ENCODE data around the gene RBM39.
"Not testable (repeated sequence)": the region's sequence is repeated elsewhere in the genome, so short reads cannot be mapped to it uniquely, and the experiment has no call there.

RBM39 gene

DNA sequence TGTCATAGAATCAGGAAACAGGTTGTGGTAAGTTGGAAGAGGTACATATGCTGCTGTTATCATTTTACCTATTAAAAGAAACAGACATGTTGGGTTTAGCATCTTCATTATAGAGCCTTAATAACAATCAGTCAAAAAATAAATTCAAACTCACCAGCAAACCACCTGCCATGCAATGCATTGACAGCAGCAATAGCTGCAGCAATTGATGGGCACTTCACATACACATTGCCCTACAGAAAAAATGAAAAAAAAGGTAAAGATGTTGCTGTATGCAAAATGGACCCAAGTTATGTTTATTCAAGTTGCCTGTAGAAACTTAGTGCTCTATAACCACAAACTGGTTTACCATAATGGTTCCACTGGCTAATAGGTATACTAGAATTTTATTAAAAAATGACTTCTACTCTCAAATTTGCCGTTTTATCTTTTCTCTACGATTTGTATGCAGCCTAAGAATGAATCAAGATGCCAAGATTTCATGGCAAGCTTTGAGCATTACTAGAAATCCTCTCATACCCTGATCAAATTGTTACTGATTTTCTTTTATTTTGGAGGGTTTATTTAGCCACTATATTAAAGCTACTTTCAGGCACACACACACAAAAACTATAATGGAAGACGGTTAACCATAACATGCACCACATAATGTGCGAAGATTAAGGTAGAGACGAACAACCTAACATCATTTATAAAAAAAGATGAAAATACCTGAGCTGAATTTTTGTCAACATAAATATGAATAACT, 37.4 kb downstream of the RBM39 start:
- no peak for DNase-seq (ENCODE audit: low spot score)

DNA sequence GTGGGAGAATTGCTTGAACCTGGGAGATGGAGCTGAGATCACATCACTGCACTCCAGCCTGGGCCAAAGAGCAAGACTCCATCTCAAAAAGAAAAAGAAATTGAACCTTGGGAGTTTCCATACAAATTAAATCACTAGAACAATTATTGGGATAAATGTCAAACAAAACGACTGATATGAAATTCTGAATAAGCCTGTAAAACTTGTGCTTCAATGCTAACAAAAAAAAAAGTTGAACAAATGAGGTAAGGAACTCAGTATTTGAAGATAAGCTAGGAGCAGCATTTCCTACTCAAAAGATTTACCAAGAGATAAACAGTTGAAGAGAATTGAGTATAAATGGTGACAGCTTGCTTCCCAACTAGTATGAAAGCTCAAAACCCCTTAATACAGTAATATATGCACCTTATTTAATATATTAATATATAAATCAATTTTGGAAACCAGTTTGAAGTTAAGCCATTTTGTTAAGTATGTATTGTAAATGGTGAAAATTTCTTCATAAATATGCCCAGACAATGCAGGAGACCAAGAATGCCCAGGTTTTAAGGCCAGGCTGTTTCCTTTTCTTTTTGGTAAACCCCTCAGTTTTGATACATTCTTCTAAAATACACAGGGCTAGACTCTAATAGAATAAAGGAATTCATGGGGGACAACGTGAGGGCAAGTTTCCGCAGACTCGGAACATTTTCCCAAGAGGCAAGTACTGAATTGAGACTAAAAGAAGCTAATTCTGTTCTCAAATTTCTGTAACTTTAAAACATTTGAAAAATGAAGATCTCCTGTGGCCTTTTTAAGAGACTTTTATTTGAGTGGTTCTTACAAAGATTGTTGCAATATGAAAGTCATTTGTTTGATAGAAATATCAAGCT, 39.0 kb downstream of the RBM39 start:
- DNase-seq (ENCODE audit: low spot score) = peak; percentile 13

DNA sequence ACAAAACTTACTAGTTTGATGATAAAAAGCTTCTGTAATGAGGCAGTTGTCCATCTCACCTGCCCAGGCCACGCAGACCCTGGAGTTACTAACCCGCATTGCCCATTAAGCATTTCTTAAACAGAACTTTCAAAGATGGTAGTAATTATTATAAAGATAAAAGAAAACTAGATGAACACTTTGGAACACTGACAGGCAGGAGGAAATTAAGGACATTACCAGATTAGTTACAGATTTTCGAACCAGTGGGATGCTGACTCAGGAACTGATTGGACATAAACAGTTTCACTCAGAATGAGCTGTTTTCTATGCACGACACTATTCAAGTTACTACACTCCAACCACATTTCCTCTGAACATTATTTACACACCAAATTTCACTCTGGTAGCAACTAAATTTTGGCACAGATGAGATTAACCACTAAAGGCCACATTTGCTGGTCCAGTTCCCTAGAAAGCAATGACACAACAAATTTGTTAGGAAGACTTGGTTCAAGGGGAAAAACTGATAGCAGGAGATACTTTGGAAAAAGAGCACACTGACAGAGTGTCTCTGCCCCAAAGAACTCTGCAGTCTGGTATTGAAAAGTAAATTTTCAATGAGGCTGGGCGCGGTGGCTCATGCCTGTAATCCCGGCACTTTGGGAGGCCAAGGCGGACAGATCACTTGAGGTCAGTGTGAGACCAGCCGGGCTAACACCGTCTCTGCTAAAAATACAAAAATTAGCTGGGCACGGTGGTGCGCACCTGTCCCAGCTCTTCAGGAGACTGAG, 39.8 kb downstream of the RBM39 start:
- peak; percentile 24 for DNase-seq (ENCODE audit: low spot score)

DNA sequence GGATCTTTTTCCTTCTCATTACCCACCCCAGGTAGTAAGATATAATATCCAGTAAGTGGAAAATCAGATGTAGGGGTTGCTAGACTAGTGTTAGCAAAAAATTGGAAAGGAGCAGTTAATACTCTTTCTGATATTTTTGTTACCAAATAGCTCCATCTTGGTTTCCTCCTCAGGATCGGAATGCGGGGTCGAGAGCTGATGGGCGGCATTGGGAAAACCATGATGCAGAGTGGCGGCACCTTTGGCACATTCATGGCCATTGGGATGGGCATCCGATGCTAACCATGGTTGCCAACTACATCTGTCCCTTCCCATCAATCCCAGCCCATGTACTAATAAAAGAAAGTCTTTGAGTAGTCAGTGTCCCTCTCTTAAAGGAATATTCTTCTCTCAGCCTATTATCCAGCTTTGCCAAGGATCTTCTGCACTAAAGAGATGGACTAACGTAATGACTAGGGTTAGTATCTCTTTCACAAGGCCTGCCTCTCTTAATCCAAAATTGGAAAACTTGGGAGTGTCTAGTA, 41.4 kb downstream of the RBM39 start:
- peak; percentile 28 for DNase-seq (ENCODE audit: low spot score)

DNA sequence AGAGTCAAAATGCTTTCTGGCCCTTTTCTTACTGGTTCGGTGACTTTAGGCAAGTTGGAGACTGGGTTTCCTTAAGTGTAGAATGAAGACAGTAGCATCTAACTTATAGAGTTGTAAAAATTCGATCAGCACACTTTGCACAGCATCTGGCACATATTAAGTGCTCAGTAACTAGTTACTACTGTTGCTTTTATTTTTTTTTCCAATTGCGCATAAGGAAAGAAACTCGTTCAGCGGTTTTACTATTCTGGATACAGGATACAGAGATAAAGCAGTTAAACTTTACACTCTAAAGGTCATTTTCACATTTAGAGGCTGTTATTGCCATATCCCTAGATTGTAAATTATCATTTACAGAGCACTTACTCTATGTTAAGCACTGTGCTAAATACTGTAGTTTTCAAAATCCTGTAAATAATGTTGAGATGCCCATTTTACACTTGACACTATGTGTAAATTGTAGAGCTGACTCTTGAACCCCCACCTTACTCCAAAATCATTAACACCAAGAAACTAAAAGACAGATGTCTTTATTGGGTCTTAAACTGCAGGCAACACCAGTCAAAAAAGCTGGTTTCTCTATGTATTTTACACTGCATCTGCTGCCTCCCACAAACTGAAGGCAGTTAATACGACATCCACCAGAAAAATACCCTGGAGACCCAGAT, 42.0 kb downstream of the RBM39 start:
- no peak for DNase-seq (ENCODE audit: low spot score)

DNA sequence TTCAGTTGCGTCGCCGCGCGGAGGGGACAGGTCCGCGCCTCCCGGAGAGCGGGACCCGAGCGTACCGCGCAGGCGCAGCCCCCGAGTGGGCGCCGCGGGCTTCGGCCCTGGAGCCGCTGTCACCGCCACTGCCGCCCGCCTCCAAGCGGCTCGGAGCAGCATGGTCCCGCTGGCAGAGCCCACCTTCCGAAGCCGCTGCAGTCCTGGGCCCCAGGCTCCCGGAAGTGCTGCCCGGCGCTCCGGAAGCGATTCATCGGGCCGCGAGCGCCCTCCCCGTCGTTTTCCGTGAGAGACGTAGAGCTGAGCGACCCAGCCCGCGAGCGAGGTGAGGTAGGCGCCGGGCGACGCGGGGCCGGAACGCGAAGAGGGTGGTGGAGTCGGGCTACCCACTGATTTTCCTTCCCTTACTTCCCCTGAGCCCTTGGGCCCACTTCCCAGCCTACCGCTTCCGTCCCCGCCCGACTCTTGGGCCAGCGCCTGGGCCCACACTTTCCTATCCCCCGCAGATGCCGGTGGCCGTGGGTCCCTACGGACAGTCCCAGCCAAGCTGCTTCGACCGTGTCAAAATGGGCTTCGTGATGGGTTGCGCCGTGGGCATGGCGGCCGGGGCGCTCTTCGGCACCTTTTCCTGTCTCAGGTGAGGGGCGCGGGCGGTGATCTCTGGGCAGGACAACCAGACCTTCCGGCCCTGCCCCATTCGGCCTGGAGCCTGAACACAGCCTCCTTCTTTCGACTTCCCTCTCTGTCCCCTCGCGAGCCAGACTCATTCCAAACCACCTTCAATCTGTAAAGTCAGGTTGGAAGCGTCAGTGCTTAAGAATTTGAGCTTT, 42.7 kb downstream of the RBM39 start, which contains the start of the genes NFS1 and ROMO1:
NFS1 (minus strand) TSS at position 226 of the 830 bp plus-strand sequence; CDS start at position 162, 64 bp downstream.
ROMO1 (plus strand) TSS at position 279 of the 830 bp plus-strand sequence; CDS start at position 507, 228 bp downstream.
- DNase-seq (ENCODE audit: low spot score) = peak; percentile 88

DNA sequence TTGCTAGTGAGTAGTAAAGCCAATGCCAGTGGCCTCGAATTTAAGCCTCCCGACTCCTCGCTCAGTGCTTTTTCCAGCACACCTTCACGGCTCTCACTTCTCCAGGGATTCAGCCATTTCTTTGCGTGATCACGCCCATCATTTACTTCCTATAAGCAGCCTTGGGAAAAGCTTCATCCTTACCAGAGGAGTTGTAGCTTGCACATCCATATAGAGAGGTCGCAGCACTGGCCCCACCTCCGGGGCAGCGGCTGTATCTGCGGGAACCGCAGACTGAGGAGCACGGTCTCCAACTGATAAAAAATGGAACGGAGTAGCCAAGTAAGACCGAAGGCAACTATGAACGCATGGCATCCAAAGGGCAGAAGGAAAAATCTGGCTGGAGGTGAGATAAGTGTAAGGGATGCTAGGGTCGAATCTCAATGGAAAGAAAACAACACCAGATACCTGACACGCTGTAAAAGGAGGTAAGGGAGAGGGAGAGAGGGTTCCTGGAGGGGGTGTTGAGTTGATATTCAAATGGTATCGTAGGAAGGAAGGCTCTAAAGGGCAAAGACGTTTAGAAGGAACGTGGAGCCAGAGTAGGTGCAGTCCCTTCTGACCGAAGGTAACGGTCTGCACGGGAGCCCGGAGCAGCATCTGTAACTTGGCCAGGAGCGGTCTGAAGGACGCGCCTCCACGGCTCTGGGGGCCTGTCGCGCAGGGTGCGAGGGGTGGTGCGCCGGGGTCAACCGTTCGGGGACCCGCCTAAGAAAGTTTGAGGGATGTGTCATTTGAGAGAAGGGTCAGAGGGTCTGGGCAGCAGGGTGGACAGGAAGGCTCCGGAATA, 43.5 kb downstream of the RBM39 start:
- DNase-seq (ENCODE audit: low spot score) = peak; percentile 36

DNA sequence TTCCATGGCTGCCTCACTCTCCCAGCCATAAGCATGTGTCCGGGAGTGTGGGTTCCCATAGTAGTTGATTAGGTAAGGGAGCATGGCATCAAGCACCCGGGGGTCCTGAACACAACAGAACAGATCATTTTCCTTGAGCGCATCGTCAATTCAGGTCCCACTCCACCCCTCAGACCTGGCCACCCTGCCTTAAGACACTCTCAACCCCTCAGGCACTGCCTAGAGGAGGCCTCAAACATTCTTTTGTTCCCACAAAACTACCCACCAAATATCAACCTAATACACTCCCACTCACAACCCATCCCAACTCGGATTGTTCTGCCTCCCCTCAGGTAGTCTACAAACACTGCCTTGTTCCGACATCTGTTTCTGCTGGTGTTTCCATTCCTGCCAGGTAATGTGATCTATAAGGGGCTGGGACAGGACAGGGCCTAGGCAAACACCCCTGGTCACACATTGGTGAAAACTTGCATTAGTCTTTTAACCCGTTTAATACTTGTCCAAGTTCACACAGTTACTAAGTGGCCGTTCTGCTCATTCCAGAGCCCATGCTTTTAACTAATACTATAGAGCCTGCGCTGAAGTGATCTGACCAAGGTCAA, 44.3 kb downstream of the RBM39 start:
- DNase-seq (ENCODE audit: low spot score) = no peak

DNA sequence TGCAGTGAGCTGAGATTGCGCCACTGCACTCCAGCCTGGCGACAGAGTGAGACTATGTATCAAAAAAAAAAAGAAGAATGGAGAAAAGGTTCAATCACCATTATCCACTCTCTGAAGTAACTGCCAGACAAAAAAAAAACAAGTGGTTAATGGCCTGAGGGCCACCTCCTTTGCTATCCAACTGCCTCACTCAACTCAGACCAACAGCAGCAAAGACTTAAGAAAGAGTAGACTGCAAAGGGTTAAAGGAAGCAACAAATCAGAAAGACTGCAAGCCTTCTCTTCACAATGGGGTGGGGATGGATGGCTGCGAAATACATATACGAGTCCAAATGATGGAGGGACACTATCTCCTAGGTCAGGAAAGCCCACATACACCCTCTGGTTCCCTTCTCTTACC, 46.1 kb downstream of the RBM39 start:
- no peak for DNase-seq (ENCODE audit: low spot score)

DNA sequence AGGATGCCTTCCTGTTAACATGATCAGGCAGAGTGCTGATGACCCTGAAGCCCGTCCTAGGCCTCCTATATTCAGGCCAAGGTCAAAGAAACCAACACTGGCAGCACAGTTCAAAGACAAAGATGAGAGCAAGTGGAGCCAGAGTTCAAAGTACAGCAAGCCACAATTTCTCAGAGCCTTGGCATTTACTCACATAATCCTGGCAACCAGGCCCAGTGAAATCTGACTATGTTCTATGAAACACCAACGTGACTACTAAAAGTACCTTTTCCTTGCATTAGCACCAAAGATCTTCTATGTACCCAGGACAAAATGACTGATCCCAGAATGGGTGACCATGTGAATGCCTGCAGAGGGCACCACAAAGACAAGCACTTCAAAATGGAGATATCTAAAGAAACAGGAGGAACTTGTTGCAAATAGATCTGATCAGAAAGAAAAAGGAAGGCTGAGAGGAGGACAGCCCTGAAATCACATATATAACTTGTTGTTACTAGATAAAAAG, 46.8 kb downstream of the RBM39 start:
- no peak for DNase-seq (ENCODE audit: low spot score)

DNA sequence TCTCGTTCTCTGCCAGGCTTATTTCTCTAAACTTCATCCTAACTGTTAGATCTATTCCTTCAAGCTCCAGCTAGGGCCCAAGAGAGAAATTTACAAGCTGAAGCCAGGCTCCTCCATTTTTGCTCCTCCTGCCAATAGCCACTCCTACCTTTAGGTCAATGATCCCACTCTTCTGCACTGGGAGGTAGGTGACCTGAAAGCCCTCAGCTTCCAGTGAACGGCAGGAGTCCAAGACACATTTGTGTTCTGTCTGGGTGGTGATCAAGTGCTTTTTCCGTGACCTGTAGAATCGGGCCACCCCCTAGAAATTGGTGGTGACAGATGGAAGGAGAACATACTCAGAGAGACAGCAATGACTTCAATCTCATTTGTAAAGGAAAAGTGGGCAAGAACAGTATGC, 51.8 kb downstream of the RBM39 start:
- no peak for DNase-seq (ENCODE audit: low spot score)

DNA sequence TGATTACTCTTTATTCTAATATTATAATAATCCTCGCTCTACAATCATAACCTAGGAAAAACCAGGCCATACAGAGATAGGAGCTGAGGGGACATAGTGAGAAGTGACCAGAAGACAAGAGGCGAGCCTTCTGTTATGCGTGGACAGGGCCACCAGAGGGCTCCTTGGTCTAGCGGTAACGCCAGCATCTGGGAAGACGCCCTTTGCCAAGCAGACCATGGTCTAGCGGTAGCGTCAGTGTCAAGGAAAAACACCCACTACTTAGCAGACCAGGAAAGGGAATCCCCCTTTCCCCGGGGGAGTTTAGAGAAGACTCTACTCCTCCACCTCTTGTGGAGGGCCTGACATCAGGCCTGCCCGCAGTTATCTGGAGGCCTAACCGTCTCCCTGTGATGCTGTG, 55.2 kb downstream of the RBM39 start:
- peak; percentile 33 for DNase-seq (ENCODE audit: low spot score)

DNA sequence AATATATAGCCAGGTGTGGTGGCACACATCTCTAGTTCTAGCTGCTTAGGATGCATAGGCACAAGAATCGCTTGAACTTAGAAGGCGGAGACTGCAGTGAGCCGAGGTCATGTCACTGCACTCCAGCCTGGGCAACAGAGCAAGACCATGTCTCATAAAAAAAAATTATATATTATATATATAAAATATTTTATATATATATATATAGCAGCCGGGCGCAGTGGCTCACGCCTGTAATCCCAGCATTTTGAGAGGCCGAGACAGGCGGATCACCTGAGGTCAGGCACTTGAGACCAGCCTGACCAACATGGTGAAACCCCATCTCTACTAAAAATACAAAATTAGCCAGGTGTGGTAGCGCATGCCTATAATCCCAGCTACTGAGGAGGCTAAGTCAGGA, 56.7 kb downstream of the RBM39 start:
- not testable (repeated sequence) for DNase-seq (ENCODE audit: low spot score)

DNA sequence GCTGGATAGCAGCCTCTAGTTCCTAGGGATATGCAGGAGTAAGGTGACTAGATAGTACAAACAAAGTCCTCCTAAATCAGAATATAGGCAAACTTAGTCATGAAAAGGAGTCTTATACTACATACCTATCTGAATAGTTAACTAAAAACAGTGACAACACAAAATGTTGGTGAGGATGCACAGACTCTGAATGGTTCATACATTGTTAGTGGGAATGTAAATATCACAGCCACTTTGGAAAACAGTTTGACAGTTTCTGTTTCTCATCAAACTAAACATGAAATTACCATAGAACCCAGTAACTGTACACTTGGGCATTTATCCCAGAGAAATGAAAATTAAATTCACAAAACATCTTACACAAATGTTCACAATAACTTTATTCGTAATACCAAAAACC, 60.1 kb downstream of the RBM39 start:
- DNase-seq (ENCODE audit: low spot score) = no peak

DNA sequence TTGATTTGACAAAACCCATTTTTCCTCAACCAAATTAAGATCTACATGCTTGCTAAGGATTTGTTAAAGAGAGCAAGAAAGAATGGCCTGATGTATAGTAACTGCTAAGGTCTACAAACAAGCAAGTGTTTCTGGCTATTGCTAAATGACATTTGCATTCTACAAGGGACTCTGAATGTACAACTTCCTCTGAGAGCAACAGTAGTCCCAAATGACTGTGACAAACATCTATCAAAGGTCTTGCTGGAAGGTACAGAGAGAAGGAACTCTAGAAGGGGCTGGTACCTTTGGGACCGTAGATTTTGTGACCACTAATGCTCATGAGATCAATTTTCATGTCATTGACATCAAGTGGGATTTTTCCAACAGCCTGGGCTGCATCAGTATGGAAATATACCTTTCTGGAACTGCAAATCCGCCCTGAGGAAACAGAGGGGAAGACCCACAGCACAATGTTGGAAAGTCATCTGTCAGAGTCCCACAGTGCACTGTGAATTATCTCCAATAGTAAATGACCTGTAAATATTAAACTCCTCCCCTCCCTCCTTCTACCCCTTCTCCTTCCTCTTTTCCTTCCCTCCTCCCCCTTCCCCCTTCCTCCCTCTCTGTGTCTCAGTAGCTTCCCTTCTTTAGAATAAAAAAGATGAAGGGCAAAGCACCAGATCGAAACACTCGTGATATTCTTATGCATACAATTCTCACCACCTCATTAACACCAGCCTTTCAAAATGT, 61.4 kb downstream of the RBM39 start:
- DNase-seq (ENCODE audit: low spot score) = no peak

DNA sequence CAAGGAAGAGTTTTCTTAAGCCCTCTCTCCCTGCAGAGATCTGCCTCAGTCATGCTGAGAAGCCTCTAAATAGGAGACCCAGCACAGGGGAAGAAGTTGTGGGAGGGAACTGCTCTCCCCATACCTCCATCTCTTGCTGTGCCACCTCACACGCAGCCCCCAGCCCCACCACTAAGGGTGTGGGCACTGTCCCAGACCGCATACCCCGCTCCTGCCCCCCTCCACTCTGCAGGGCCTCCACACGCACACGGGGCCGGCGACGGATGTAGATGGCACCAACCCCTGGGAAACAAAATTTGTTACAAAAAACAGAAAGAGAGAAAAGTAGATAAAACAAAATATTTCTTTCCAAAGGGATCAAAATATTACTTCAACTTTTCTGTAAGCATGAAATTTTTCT, 67.1 kb downstream of the RBM39 start:
- DNase-seq (ENCODE audit: low spot score) = no peak

DNA sequence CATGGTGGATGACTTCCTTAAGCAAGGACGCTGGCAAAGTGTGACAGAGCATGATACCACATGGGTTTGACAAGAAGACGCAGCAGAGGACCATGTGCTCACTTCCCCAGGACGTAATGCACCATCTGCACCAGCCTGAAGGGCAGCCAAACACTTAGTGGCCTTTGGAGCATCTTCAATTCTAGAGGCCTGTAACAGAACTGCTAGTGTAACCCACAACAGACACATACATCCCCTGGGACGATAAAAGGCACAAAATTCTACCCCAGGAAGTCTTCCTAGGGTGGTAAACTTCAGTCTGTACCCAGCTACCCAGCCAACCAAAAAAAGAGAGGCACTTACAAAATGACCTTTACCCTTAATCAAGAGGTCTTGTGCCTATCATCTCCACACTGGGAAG, 68.2 kb downstream of the RBM39 start:
- DNase-seq (ENCODE audit: low spot score) = peak; percentile 79

DNA sequence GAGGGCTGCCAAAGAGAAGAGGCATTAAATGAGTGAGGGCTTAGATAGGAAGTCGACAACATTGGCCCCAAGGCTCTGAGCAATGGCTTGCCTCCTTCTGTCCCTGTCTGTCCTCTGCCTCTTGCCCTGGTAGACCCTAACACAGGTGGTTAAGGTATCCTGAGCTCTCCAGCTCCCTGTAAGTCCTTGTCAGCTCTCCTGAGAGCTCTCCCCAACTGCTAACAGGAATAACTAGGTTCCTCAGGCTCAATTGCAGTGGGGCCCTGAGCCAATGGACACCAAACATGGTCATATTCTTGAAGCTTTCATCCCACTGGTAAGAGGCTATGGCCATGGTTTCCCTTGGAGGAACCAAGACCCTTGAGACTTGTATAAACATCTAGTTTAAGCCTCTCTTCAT, 72.4 kb downstream of the RBM39 start:
- no peak for DNase-seq (ENCODE audit: low spot score)

Measured in cerebellar cortex (tissue), 1 donor.